A549 (cell line): Measurements from ENCODE around the gene PARP12.

Experiments used
- BHLHE40 ChIP-seq: IDR thresholded peaks from 2 replicates; pipeline ENCODE4 v1.6.1; 2012; ENCODE audit warnings: low read depth, low read length, inconsistent platforms
- CHD2 ChIP-seq: fragments of 150-350 bp; IDR thresholded peaks from 2 replicates; pipeline ENCODE4 v1.6.1; 2014; ENCODE audit warnings: low read length; ENCODE audit not compliant: partially characterized antibody
- CHD4 ChIP-seq: fragments of 200-600 bp; sonication (generic); IDR thresholded peaks from 2 replicates; pipeline ENCODE4 v1.6.1; 2016; ENCODE audit warnings: antibody characterized with exemption, mild to moderate bottlenecking, borderline replicate concordance
- CTCF ChIP-seq: fragments of >200 bp; sonication (Bioruptor Twin); formaldehyde crosslinking; IDR thresholded peaks from 3 replicates; pipeline ENCODE4 v1.5.1; 2016
- ELK1 ChIP-seq: fragments of 150-350 bp; IDR thresholded peaks from 2 replicates; pipeline ENCODE4 v1.6.1; 2014; ENCODE audit warnings: low read depth, mild to moderate bottlenecking, low read length
- EP300 ChIP-seq, 2 experiments: fragments of >200 bp; sonication (Bioruptor Twin); formaldehyde crosslinking; IDR thresholded peaks; 2 replicates in 1 of 2; 3 replicates in 1 of 2; pipeline ENCODE4 v1.6.1; 2016 to 2017
- MAX ChIP-seq: IDR thresholded peaks from 2 replicates; pipeline ENCODE4 v1.6.1; 2012
- MAZ ChIP-seq: fragments of 150-350 bp; IDR thresholded peaks from 2 replicates; pipeline ENCODE4 v1.6.1; 2014; ENCODE audit warnings: antibody characterized with exemption, low read depth, low read length, borderline replicate concordance
- POLR2A ChIP-seq: IDR thresholded peaks from 2 replicates; pipeline ENCODE4 v1.6.1; 2012; ENCODE audit warnings: mild to moderate bottlenecking, low read length
- RAD21 ChIP-seq, 2 experiments: fragments of >200 bp in 1 of 2; sonication (Bioruptor Twin) in 1 of 2; formaldehyde crosslinking in 1 of 2; IDR thresholded peaks in 1 of 2; conservative IDR thresholded peaks in 1 of 2; 2 replicates in 1 of 2; 3 replicates in 1 of 2; pipeline ENCODE4 v1.6.1; 2012 to 2018; ENCODE audit warnings: inconsistent platforms in 1 of 2

GRCh38 chr7:139998572-139998971 is 64.2 kb downstream of the PARP12 start:
- no peak for TF ChIP-seq EP300 (IDR thresholded peaks at IDR 0.05)
- no peak for TF ChIP-seq CTCF
- TF ChIP-seq POLR2A, result no peak
- TF ChIP-seq CHD2, result no peak
- no peak for TF ChIP-seq MAX
- TF ChIP-seq MAZ, result no peak
- TF ChIP-seq BHLHE40, result no peak
- no peak for TF ChIP-seq ELK1
- TF ChIP-seq RAD21 (conservative IDR thresholded peaks at IDR 0.05 in 1 of 2, IDR thresholded peaks at IDR 0.05 in 1 of 2), result no peak
- no peak for TF ChIP-seq CHD4
